HepG2 (cell line): ENCODE results near the gene GNG7. TPM values are rescaled to one million over a fixed set of nuclear protein-coding genes. Genes with fewer than 3 reads are reported as not detected.

Experiments
- ASH2L ChIP-seq: fragments of 300-600, 200-600 bp; sonication (generic); IDR thresholded peaks from 2 replicates; pipeline ENCODE4 v1.7.0; 2017; ENCODE audit warnings: low read depth, mild to moderate bottlenecking, moderate library complexity, mixed read lengths, low read length; ENCODE audit not compliant: insufficient read length
- BCL6 ChIP-seq: IDR thresholded peaks from 2 replicates; pipeline ENCODE4 v1.6.1; 2016; ENCODE audit warnings: missing genetic modification reagents, missing compliant biosample characterization
- ELF3 ChIP-seq: IDR thresholded peaks from 2 replicates; pipeline ENCODE4 v1.6.1; 2016; ENCODE audit warnings: missing genetic modification reagents, missing compliant biosample characterization
- FOXA1 ChIP-seq, 2 experiments: fragments of 450-650 bp in 1 of 2; sonication (generic) in 1 of 2; formaldehyde crosslinking in 1 of 2; IDR thresholded peaks; 2 replicates each; pipeline versions ENCODE4 v1.4.0 to v1.6.1; 2016 to 2020; ENCODE audit warnings: missing genetic modification reagents in 1 of 2
- FOXO1 ChIP-seq: sonication (generic); formaldehyde crosslinking; IDR thresholded peaks from 2 replicates; pipeline ENCODE4 v1.4.0; 2020; ENCODE audit warnings: missing genetic modification reagents
- GABPA ChIP-seq, 2 experiments: IDR thresholded peaks; 2 replicates each; pipeline ENCODE4 v1.6.1; 2011 to 2016; ENCODE audit warnings: low read depth in 2 of 2, low read length in 1 of 2, missing biosample characterization in 1 of 2, missing genetic modification characterization in 1 of 2
- GATAD2A ChIP-seq: IDR thresholded peaks from 2 replicates; pipeline ENCODE4 v1.6.1; 2016
- HOXA3 ChIP-seq: sonication (generic); formaldehyde crosslinking; IDR thresholded peaks from 2 replicates; pipeline ENCODE4 v1.5.0; 2020; ENCODE audit warnings: missing genetic modification reagents
- ISL2 ChIP-seq: sonication (generic); formaldehyde crosslinking; IDR thresholded peaks from 2 replicates; pipeline ENCODE4 v1.5.0; 2020; ENCODE audit warnings: missing genetic modification reagents
- JUN ChIP-seq: sonication (generic); formaldehyde crosslinking; IDR thresholded peaks from 2 replicates; pipeline ENCODE4 v1.4.0; 2020; ENCODE audit warnings: mild to moderate bottlenecking, missing genetic modification reagents
- NCOA5 ChIP-seq: sonication (generic); formaldehyde crosslinking; IDR thresholded peaks from 2 replicates; pipeline ENCODE4 v1.4.0; 2020; ENCODE audit warnings: missing genetic modification reagents
- NR2F1 ChIP-seq, 2 experiments: fragments of 450-650 bp in 1 of 2; formaldehyde crosslinking in 1 of 2; IDR thresholded peaks; 2 replicates each; pipeline versions ENCODE4 v1.5.0 to v1.6.1; 2016 to 2020; ENCODE audit warnings: mild to moderate bottlenecking in 1 of 2, missing compliant biosample characterization in 1 of 2, missing genetic modification reagents in 1 of 2, moderate library complexity in 1 of 2
- RCOR2 ChIP-seq: IDR thresholded peaks from 2 replicates; pipeline ENCODE4 v1.6.1; 2016; ENCODE audit warnings: missing biosample characterization, missing genetic modification reagents
- TRIM24 ChIP-seq: sonication (generic); formaldehyde crosslinking; IDR thresholded peaks from 2 replicates; pipeline ENCODE4 v1.8.0; 2022; ENCODE audit warnings: mild to moderate bottlenecking, missing genetic modification reagents
- ZNF234 ChIP-seq: sonication (generic); formaldehyde crosslinking; conservative IDR thresholded peaks from 2 replicates; pipeline ENCODE4 v1.5.1; 2020; ENCODE audit warnings: mild to moderate bottlenecking, missing genetic modification reagents
- ZNF510 ChIP-seq: sonication (generic); formaldehyde crosslinking; IDR thresholded peaks from 2 replicates; pipeline ENCODE4 v1.4.0; 2020; ENCODE audit warnings: low read depth, mild to moderate bottlenecking, missing genetic modification reagents
- polyA plus RNA-seq, 8 experiments: library from polyadenylated mRNA; depleted of rRNA in 3 of 8; stranded (reverse) in 7 of 8; unstranded in 1 of 8; fragments of >200 nt; fragmentation: Illumina TruSeq in 4 of 8; extraction: Trizol in 4 of 8; gene quantifications; 2 replicates each; pipeline versions ENCODE4 v1.2.1 to v1.2.3, GENCODE V29; 2011 to 2016; ENCODE audit warnings: low read depth in 4 of 8, missing spikeins in 1 of 8, mixed read lengths in 1 of 8; ENCODE audit not compliant: insufficient read depth in 1 of 8
- total RNA-seq, 5 experiments: library from RNA; depleted of rRNA; stranded (reverse); fragments of >200 nt; fragmentation: Illumina TruSeq; extraction: Trizol; gene quantifications; 2 replicates each; pipeline ENCODE4 v1.2.3, GENCODE V29; 2016; ENCODE audit warnings: low read depth in 1 of 5
- TF ChIP-seq, protein P1 (sequence below): sonication (generic); formaldehyde crosslinking; IDR thresholded peaks from 2 replicates; pipeline ENCODE4 v1.5.1; 2020; ENCODE audit warnings: mild to moderate bottlenecking, missing genetic modification reagents, moderate library complexity
- TF ChIP-seq, protein P2 (sequence below): sonication (generic); formaldehyde crosslinking; IDR thresholded peaks from 2 replicates; pipeline ENCODE4 v1.8.1; 2023; ENCODE audit warnings: mild to moderate bottlenecking, missing genetic modification reagents
- TF ChIP-seq, protein P3 (sequence below): sonication (generic); formaldehyde crosslinking; IDR thresholded peaks from 2 replicates; pipeline ENCODE4 v1.5.0; 2020; ENCODE audit warnings: mild to moderate bottlenecking, missing genetic modification reagents
- TF ChIP-seq, protein P4 (sequence below): IDR thresholded peaks from 2 replicates; pipeline ENCODE4 v1.6.1; 2018; ENCODE audit warnings: missing genetic modification reagents
- TF ChIP-seq, protein P5 (sequence below): sonication (generic); formaldehyde crosslinking; IDR thresholded peaks from 2 replicates; pipeline ENCODE4 v1.4.0; 2020; ENCODE audit warnings: missing genetic modification reagents

The GNG7 gene
- total and polyA plus RNA-seq, 2 of the 13 experiments (the other 11 are each of a cell fraction or from before 2014, with no cell fraction given) = 1.4 to 3.3 TPM

DNA sequence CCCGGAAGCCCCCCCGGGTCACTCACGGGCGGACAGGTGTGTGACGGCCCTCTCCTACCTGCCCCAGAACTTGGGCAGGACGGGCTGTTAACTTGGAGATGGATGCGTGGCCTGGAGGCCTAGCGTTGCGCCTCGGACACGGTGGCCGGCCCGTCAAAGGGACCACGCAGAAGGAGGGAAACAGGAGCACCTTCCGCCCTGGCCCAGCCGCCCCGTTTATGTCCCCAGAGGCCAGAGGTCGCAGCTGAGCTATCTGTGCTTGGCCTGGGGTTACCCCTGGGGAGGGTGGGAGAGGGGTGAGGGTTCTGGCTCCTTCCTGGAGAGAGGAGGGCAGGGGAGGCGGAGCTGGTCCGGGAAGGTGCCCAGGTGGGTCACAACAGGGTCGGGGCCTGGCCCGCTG is 190.9 kb downstream of the GNG7 start (continued):
- no peak for TF ChIP-seq FOXA1 (IDR thresholded peaks at IDR 0.05)
- no peak for TF ChIP-seq FOXA1 (CRISPR knock-in tag; IDR thresholded peaks at IDR 0.05)
- TF ChIP-seq ASH2L = no peak
- TF ChIP-seq BCL6 (CRISPR knock-in tag) = peak; percentile 32; the same call in 1 of the 2 replicates
- no peak for TF ChIP-seq GABPA (IDR thresholded peaks at IDR 0.05; ENCODE audit: low read depth, low read length)
- 0 out of 2 replicates have a peak, but pooled peaks have one; percentile 30 for TF ChIP-seq GABPA (CRISPR knock-in tag; IDR thresholded peaks at IDR 0.05; ENCODE audit: low read depth)
- 0 out of 2 replicates have a peak, but pooled peaks have one; percentile 16 for TF ChIP-seq FOXO1 (CRISPR knock-in tag)
- no peak for TF ChIP-seq ISL2
- no peak for TF ChIP-seq JUN (CRISPR knock-in tag)
- TF ChIP-seq, protein P1, sequence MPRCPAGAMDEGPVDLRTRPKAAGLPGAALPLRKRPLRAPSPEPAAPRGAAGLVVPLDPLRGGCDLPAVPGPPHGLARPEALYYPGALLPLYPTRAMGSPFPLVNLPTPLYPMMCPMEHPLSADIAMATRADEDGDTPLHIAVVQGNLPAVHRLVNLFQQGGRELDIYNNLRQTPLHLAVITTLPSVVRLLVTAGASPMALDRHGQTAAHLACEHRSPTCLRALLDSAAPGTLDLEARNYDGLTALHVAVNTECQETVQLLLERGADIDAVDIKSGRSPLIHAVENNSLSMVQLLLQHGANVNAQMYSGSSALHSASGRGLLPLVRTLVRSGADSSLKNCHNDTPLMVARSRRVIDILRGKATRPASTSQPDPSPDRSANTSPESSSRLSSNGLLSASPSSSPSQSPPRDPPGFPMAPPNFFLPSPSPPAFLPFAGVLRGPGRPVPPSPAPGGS (CRISPR knock-in tag) = no peak
- TF ChIP-seq GATAD2A = peak; percentile 23; the same call in 1 of the 2 replicates
- peak; percentile 41 to 57; a peak in 2 of 4 replicates for TF ChIP-seq NR2F1 (CRISPR knock-in tag; IDR thresholded peaks at IDR 0.05)
- no peak for TF ChIP-seq ZNF510 (CRISPR knock-in tag)
- no peak for TF ChIP-seq TRIM24 (CRISPR knock-in tag)
- TF ChIP-seq RCOR2 = no peak
- no peak for TF ChIP-seq ZNF234
- TF ChIP-seq NCOA5 = no peak
- TF ChIP-seq, protein P2, sequence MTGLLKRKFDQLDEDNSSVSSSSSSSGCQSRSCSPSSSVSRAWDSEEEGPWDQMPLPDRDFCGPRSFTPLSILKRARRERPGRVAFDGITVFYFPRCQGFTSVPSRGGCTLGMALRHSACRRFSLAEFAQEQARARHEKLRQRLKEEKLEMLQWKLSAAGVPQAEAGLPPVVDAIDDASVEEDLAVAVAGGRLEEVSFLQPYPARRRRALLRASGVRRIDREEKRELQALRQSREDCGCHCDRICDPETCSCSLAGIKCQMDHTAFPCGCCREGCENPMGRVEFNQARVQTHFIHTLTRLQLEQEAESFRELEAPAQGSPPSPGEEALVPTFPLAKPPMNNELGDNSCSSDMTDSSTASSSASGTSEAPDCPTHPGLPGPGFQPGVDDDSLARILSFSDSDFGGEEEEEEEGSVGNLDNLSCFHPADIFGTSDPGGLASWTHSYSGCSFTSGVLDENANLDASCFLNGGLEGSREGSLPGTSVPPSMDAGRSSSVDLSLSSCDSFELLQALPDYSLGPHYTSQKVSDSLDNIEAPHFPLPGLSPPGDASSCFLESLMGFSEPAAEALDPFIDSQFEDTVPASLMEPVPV (CRISPR knock-in tag) = no peak
- TF ChIP-seq, protein P3, sequence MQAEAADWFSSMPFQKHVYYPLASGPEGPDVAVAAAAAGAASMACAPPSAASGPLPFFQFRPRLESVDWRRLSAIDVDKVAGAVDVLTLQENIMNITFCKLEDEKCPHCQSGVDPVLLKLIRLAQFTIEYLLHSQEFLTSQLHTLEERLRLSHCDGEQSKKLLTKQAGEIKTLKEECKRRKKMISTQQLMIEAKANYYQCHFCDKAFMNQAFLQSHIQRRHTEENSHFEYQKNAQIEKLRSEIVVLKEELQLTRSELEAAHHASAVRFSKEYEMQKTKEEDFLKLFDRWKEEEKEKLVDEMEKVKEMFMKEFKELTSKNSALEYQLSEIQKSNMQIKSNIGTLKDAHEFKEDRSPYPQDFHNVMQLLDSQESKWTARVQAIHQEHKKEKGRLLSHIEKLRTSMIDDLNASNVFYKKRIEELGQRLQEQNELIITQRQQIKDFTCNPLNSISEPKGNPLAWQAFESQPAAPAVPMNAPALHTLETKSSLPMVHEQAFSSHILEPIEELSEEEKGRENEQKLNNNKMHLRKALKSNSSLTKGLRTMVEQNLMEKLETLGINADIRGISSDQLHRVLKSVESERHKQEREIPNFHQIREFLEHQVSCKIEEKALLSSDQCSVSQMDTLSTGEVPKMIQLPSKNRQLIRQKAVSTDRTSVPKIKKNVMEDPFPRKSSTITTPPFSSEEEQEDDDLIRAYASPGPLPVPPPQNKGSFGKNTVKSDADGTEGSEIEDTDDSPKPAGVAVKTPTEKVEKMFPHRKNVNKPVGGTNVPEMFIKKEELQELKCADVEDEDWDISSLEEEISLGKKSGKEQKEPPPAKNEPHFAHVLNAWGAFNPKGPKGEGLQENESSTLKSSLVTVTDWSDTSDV (CRISPR knock-in tag) = no peak
- TF ChIP-seq HOXA3 (CRISPR knock-in tag) = no peak
- TF ChIP-seq, protein P4, sequence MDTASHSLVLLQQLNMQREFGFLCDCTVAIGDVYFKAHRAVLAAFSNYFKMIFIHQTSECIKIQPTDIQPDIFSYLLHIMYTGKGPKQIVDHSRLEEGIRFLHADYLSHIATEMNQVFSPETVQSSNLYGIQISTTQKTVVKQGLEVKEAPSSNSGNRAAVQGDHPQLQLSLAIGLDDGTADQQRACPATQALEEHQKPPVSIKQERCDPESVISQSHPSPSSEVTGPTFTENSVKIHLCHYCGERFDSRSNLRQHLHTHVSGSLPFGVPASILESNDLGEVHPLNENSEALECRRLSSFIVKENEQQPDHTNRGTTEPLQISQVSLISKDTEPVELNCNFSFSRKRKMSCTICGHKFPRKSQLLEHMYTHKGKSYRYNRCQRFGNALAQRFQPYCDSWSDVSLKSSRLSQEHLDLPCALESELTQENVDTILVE = no peak
- TF ChIP-seq, protein P5, sequence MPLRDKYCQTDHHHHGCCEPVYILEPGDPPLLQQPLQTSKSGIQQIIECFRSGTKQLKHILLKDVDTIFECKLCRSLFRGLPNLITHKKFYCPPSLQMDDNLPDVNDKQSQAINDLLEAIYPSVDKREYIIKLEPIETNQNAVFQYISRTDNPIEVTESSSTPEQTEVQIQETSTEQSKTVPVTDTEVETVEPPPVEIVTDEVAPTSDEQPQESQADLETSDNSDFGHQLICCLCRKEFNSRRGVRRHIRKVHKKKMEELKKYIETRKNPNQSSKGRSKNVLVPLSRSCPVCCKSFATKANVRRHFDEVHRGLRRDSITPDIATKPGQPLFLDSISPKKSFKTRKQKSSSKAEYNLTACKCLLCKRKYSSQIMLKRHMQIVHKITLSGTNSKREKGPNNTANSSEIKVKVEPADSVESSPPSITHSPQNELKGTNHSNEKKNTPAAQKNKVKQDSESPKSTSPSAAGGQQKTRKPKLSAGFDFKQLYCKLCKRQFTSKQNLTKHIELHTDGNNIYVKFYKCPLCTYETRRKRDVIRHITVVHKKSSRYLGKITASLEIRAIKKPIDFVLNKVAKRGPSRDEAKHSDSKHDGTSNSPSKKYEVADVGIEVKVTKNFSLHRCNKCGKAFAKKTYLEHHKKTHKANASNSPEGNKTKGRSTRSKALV = 0 out of 2 replicates have a peak, but pooled peaks have one; percentile 21
- TF ChIP-seq ELF3 = 0 out of 2 replicates have a peak, but pooled peaks have one; percentile 14
